WTC11 (cell line): Measurements from ENCODE around the gene COL4A1.

ENCODE experiments used
- CTCF ChIP-seq: fragments of 200-600 bp; IDR thresholded peaks from 2 replicates; pipeline ENCODE4 v1.8.0; 2022; ENCODE audit warnings: antibody characterized with exemption
- IRF2 ChIP-seq: sonication (generic); formaldehyde crosslinking; IDR thresholded peaks from 2 replicates; pipeline ENCODE4 v1.8.0; 2022; ENCODE audit warnings: low read depth, missing genetic modification reagents, borderline replicate concordance
- MYBL2 ChIP-seq: sonication (generic); formaldehyde crosslinking; IDR thresholded peaks from 2 replicates; pipeline ENCODE4 v1.8.1; 2023; ENCODE audit warnings: mild to moderate bottlenecking, moderate library complexity, missing genetic modification reagents
- SP1 ChIP-seq: sonication (generic); formaldehyde crosslinking; conservative IDR thresholded peaks from 2 replicates; pipeline ENCODE4 v1.8.1; 2022; ENCODE audit warnings: missing genetic modification reagents
- TCF7 ChIP-seq: sonication (generic); formaldehyde crosslinking; IDR thresholded peaks from 2 replicates; pipeline ENCODE4 v1.8.0; 2022; ENCODE audit warnings: mild to moderate bottlenecking, low read depth, missing genetic modification reagents, moderate library complexity
- ZNF138 ChIP-seq: sonication (generic); formaldehyde crosslinking; conservative IDR thresholded peaks from 2 replicates; pipeline ENCODE4 v1.8.1; 2022; ENCODE audit warnings: mild to moderate bottlenecking, moderate library complexity, missing genetic modification reagents
- TF ChIP-seq, protein P1 (sequence below): sonication (generic); formaldehyde crosslinking; IDR thresholded peaks from 2 replicates; pipeline ENCODE4 v1.8.0; 2022; ENCODE audit warnings: mild to moderate bottlenecking, missing genetic modification reagents
- TF ChIP-seq, protein P2 (sequence below): sonication (generic); formaldehyde crosslinking; IDR thresholded peaks from 2 replicates; pipeline ENCODE4 v1.8.1; 2023; ENCODE audit warnings: mild to moderate bottlenecking, missing genetic modification reagents, moderate library complexity
- TF ChIP-seq, protein P3 (sequence below): sonication (generic); formaldehyde crosslinking; IDR thresholded peaks from 2 replicates; pipeline ENCODE4 v1.8.1; 2023; ENCODE audit warnings: mild to moderate bottlenecking, moderate library complexity, missing genetic modification reagents

DNA sequence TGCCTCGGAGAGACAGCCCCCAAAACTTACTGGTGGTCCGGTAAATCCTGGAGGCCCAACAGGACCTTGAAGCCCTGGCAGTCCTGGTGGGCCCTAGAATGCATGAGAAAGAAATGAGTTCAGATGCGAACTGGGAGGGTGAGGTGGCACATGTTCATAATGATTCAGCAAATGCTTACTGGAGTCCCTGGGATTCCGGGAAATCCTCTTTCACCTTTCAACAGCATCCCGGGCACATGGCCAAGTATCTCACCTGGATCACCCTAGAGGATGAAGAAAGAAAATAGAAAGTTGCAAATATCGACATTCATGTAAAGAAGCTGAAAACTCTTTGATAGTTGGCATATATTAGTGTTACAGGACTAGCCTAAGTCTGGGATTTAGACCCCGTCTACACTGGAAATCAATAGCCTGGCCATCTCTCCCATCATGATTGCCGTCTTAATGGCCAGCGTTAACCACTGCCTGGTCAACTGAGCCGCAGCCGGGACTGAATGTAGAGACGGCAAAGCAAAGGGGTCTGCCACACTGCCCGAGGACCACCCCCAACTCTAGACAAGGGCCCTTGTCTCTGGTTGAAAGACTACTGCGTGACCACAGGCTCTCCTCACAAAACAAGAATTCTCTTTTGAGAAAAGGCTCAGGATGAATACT lies 96.9 kb downstream of the COL4A1 start:
- TF ChIP-seq, protein P1, sequence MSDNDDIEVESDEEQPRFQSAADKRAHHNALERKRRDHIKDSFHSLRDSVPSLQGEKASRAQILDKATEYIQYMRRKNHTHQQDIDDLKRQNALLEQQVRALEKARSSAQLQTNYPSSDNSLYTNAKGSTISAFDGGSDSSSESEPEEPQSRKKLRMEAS (CRISPR knock-in tag) = no peak
- TF ChIP-seq, protein P2, sequence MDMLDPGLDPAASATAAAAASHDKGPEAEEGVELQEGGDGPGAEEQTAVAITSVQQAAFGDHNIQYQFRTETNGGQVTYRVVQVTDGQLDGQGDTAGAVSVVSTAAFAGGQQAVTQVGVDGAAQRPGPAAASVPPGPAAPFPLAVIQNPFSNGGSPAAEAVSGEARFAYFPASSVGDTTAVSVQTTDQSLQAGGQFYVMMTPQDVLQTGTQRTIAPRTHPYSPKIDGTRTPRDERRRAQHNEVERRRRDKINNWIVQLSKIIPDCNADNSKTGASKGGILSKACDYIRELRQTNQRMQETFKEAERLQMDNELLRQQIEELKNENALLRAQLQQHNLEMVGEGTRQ (CRISPR knock-in tag) = no peak
- TF ChIP-seq SP1 (CRISPR knock-in tag) (no peak), MYBL2 (CRISPR knock-in tag) (no peak), IRF2 (no peak), TCF7 (CRISPR knock-in tag) (no peak), CTCF (no peak), ZNF138 (CRISPR knock-in tag) (no peak)
- TF ChIP-seq, protein P3, sequence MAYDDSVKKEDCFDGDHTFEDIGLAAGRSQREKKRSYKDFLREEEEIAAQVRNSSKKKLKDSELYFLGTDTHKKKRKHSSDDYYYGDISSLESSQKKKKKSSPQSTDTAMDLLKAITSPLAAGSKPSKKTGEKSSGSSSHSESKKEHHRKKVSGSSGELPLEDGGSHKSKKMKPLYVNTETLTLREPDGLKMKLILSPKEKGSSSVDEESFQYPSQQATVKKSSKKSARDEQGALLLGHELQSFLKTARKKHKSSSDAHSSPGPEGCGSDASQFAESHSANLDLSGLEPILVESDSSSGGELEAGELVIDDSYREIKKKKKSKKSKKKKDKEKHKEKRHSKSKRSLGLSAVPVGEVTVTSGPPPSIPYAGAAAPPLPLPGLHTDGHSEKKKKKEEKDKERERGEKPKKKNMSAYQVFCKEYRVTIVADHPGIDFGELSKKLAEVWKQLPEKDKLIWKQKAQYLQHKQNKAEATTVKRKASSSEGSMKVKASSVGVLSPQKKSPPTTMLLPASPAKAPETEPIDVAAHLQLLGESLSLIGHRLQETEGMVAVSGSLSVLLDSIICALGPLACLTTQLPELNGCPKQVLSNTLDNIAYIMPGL (CRISPR knock-in tag) = no peak
